ENCODE results near the gene SUPT3H. TPM values are rescaled to one million over a fixed set of nuclear protein-coding genes. Genes with fewer than 3 reads are reported as not detected.
A peak's percentile ranks its signal among the peaks of the same experiment; 100 is the strongest.

The SUPT3H gene
- total and polyA plus RNA-seq, 2 of the 8 experiments (the other 6 are each of a cell fraction or from before 2014, with no cell fraction given), result 18.8 to 23.0 TPM

- no peak for TF ChIP-seq CHD7 (IDR thresholded peaks at IDR 0.05; ENCODE audit: insufficient replicate concordance, low read length)
- no peak for TF ChIP-seq CEBPB (IDR thresholded peaks at IDR 0.05; ENCODE audit: low read depth, low read length)
- TF ChIP-seq TAF7 (optimal IDR thresholded peaks at IDR 0.05; ENCODE audit: borderline replicate concordance, low read depth, low read length), result peak; percentile 49
- TF ChIP-seq PHF8 (conservative IDR thresholded peaks at IDR 0.05; ENCODE audit: low read depth, low read length), result peak; percentile 81
- no peak for TF ChIP-seq BRCA1 (IDR thresholded peaks at IDR 0.05; ENCODE audit: low read depth, low read length)
- peak; percentile 93 for TF ChIP-seq MAX (IDR thresholded peaks at IDR 0.05)
- TF ChIP-seq NRF1 (IDR thresholded peaks at IDR 0.05; ENCODE audit: low read depth, low read length), result peak; percentile 72
- TF ChIP-seq CHD2 (IDR thresholded peaks at IDR 0.05; ENCODE audit: low read length), result no peak
- TF ChIP-seq RNF2 (IDR thresholded peaks at IDR 0.05; ENCODE audit: borderline replicate concordance, low read depth, low read length, missing control alignments, poor library complexity, severe bottlenecking), result no peak
- no peak for TF ChIP-seq SIX5 (IDR thresholded peaks at IDR 0.05; ENCODE audit: low read depth, low read length)
Measured at GRCh38 chr6:45377554-45378333, at the start of gene SUPT3H (continued).
